ENCODE measurements around the gene AGO4.
"Not testable (repeated sequence)": the region's sequence is repeated elsewhere in the genome, so short reads cannot be mapped to it uniquely, and the experiment has no call there.

AGO4 gene

GRCh38 chr1:35870651-35871309 lies 63.0 kb downstream of the AGO4 start:
- no peaks in the 10 kb centered on the region for H3K9me3 ChIP-seq (ENCODE audit: control insufficient read depth, insufficient read depth, low read length)
- no peaks in the 10 kb centered on the region for H3K36me3 ChIP-seq (ENCODE audit: control insufficient read depth, insufficient read depth, low read length)
- H3K9ac ChIP-seq (ENCODE audit: low read depth, low read length): no peak overlapping the region
- H3K27me3 ChIP-seq (ENCODE audit: control insufficient read depth, insufficient read depth, low read length): no peaks in the 10 kb centered on the region
- no peaks in the 10 kb centered on the region for H3K4me1 ChIP-seq (ENCODE audit: control insufficient read depth, insufficient read depth, low read length)
- H3K4me3 ChIP-seq (ENCODE audit: low read depth, low read length): no peak overlapping the region

- Histone ChIP-seq H3K9ac (ENCODE audit: low read depth, low read length) (no peak overlapping the region), H3K9me3 (ENCODE audit: control insufficient read depth, insufficient read depth, low read length) (no peaks in the 10 kb centered on the region), H3K36me3 (ENCODE audit: control insufficient read depth, insufficient read depth, low read length) (no peaks in the 10 kb centered on the region), H3K4me1 (ENCODE audit: control insufficient read depth, insufficient read depth, low read length) (no peaks in the 10 kb centered on the region), H3K27me3 (ENCODE audit: control insufficient read depth, insufficient read depth, low read length) (no peaks in the 10 kb centered on the region), H3K4me3 (ENCODE audit: low read depth, low read length) (no peak overlapping the region)
Measured at GRCh38 chr1:35873243-35873750, 65.5 kb downstream of the AGO4 start.

DNA sequence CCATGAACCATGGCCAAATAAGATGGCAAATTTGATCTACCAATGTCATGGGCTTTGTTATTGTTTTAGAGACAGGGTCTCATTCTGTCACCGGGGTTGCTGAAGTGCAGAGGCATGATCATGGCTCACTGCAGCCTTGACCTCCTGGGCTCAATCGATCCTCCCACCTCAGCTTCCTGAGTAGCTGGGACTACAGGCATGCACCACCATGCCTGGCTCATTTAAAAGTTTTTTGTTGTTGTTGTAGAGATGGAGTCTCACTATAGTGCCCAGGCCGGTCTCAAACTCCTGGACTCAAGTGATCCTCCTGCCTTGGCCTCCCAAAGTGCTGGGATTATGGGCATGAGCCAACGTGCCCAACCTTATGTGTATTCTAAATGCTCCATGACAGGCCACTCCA lies 66.3 kb downstream of the AGO4 start:
- H3K27me3 ChIP-seq (ENCODE audit: control insufficient read depth, insufficient read depth, low read length); H3K36me3 ChIP-seq (ENCODE audit: control insufficient read depth, insufficient read depth, low read length); H3K9ac ChIP-seq (ENCODE audit: low read depth, low read length); H3K9me3 ChIP-seq (ENCODE audit: control insufficient read depth, insufficient read depth, low read length); H3K4me3 ChIP-seq (ENCODE audit: low read depth, low read length); H3K4me1 ChIP-seq (ENCODE audit: control insufficient read depth, insufficient read depth, low read length): not testable (repeated sequence)

DNA sequence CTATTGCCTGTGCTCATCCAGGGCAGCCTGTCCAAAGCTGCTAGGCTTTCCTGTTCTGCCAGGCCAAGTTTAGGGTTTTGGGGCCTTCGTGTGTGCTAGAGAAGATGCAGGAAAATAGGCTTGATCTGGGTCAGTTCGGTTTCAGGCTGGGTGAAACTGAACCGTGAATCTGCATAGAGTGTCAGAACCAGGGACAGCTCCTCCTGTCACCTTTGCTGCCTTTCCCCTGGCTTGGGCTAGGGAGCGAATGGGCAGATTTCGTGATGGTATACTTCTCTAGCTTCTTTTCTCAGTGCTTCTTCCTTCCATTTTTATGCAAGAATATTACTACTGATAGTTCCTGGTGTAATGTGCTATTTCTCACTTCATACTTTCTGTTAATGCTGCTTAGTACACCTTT lies 69.2 kb downstream of the AGO4 start:
- Histone ChIP-seq H3K4me1 (ENCODE audit: control insufficient read depth, insufficient read depth, low read length) (no peaks in the 10 kb centered on the region), H3K9me3 (ENCODE audit: control insufficient read depth, insufficient read depth, low read length) (no peaks in the 10 kb centered on the region), H3K9ac (ENCODE audit: low read depth, low read length) (no peak overlapping the region), H3K27me3 (ENCODE audit: control insufficient read depth, insufficient read depth, low read length) (peaks cover 3% of the 10 kb centered on the region), H3K4me3 (ENCODE audit: low read depth, low read length) (no peak overlapping the region), H3K36me3 (ENCODE audit: control insufficient read depth, insufficient read depth, low read length) (no peaks in the 10 kb centered on the region)

DNA sequence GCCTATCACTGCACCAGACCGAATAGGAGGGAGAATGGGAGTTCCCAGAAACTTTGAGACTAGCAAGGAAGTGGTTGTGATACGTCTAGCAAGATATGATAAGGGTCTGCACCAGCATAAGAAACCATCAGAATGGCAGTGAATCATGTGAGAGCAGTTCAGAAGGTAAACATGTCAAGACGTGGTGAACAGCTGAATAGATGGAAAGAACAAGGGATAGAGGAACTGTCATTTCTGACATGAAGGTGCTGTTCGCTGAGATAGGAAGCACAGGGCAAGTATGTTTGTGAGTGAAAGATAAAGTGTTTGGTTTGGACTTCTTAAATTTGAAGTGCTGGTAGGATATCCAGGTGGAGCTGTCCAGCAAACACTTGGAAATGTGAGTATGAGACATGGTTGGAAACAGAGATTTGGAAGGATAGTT lies 74.0 kb downstream of the AGO4 start:
- peak overlapping the region; percentile 61 for H3K4me3 ChIP-seq (ENCODE audit: low read depth, low read length)
- H3K9me3 ChIP-seq (ENCODE audit: control insufficient read depth, insufficient read depth, low read length): no peaks in the 10 kb centered on the region

GRCh38 chr1:35882586-35882944 lies 74.7 kb downstream of the AGO4 start:
- H3K4me1 ChIP-seq (ENCODE audit: control insufficient read depth, insufficient read depth, low read length): peaks cover 31% of the 10 kb centered on the region
- no peaks in the 10 kb centered on the region for H3K9me3 ChIP-seq (ENCODE audit: control insufficient read depth, insufficient read depth, low read length)
- peaks cover 4% of the 10 kb centered on the region for H3K36me3 ChIP-seq (ENCODE audit: control insufficient read depth, insufficient read depth, low read length)
- H3K27me3 ChIP-seq (ENCODE audit: control insufficient read depth, insufficient read depth, low read length): peaks cover 6% of the 10 kb centered on the region
- H3K4me3 ChIP-seq (ENCODE audit: low read depth, low read length): peak overlapping the region; percentile 61
- H3K9ac ChIP-seq (ENCODE audit: low read depth, low read length): peak overlapping the region; percentile 60

More for the DNA sequence above, 74.0 kb downstream of the AGO4 start:
- Histone ChIP-seq H3K9ac (ENCODE audit: low read depth, low read length) (no peak overlapping the region), H3K27me3 (ENCODE audit: control insufficient read depth, insufficient read depth, low read length) (peaks cover 6% of the 10 kb centered on the region), H3K36me3 (ENCODE audit: control insufficient read depth, insufficient read depth, low read length) (peaks cover 4% of the 10 kb centered on the region), H3K4me1 (ENCODE audit: control insufficient read depth, insufficient read depth, low read length) (peaks cover 24% of the 10 kb centered on the region)

GRCh38 chr1:35882945-35883634 lies 75.3 kb downstream of the AGO4 start, which contains the start of gene AGO1:
TSS of gene AGO1 (plus strand) at chr1:35883209. CDS start at chr1:35883422, 213 bp downstream.
- peak within 1 kb of the TSS; percentile 100 for H3K4me3 ChIP-seq (ENCODE audit: low read depth, low read length)
- peaks cover 34% of the 10 kb centered on the region for H3K4me1 ChIP-seq (ENCODE audit: control insufficient read depth, insufficient read depth, low read length)
- H3K36me3 ChIP-seq (ENCODE audit: control insufficient read depth, insufficient read depth, low read length): peaks cover 4% of the 10 kb centered on the region
- peaks cover 6% of the 10 kb centered on the region for H3K27me3 ChIP-seq (ENCODE audit: control insufficient read depth, insufficient read depth, low read length)
- H3K9me3 ChIP-seq (ENCODE audit: control insufficient read depth, insufficient read depth, low read length): no peaks in the 10 kb centered on the region
- peak within 1 kb of the TSS; percentile 88 for H3K9ac ChIP-seq (ENCODE audit: low read depth, low read length)

GRCh38 chr1:35883635-35884101 lies 75.9 kb downstream of the AGO4 start:
- peaks cover 6% of the 10 kb centered on the region for H3K27me3 ChIP-seq (ENCODE audit: control insufficient read depth, insufficient read depth, low read length)
- H3K9me3 ChIP-seq (ENCODE audit: control insufficient read depth, insufficient read depth, low read length): no peaks in the 10 kb centered on the region
- H3K9ac ChIP-seq (ENCODE audit: low read depth, low read length): peak overlapping the region; percentile 88
- H3K36me3 ChIP-seq (ENCODE audit: control insufficient read depth, insufficient read depth, low read length): peaks cover 7% of the 10 kb centered on the region
- peaks cover 34% of the 10 kb centered on the region for H3K4me1 ChIP-seq (ENCODE audit: control insufficient read depth, insufficient read depth, low read length)
- H3K4me3 ChIP-seq (ENCODE audit: low read depth, low read length): peak overlapping the region; percentile 100

DNA sequence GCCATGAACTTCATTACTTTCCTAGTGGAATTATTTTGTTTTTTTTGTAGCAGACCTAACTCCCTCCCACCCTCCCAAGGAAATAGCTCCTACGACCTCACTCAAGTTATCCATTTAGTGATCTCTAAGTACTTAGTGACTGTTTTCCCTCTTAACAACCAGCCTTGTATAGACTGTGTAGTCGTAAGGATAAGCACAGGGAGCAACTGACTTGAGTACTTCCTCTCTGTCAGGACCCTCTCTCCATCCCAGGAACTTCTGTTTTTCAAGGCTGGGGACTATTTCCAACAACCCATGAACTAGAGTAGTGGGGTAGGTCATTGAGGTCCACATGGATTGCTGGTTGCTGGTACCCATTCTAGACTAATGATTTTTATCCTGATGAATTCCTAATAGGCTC lies 77.1 kb downstream of the AGO4 start:
- Histone ChIP-seq H3K36me3 (ENCODE audit: control insufficient read depth, insufficient read depth, low read length) (peaks cover 8% of the 10 kb centered on the region), H3K9me3 (ENCODE audit: control insufficient read depth, insufficient read depth, low read length) (no peaks in the 10 kb centered on the region), H3K4me3 (ENCODE audit: low read depth, low read length) (peak overlapping the region; percentile 71), H3K27me3 (ENCODE audit: control insufficient read depth, insufficient read depth, low read length) (peaks cover 6% of the 10 kb centered on the region), H3K9ac (ENCODE audit: low read depth, low read length) (no peak overlapping the region), H3K4me1 (ENCODE audit: control insufficient read depth, insufficient read depth, low read length) (peaks cover 34% of the 10 kb centered on the region)

DNA sequence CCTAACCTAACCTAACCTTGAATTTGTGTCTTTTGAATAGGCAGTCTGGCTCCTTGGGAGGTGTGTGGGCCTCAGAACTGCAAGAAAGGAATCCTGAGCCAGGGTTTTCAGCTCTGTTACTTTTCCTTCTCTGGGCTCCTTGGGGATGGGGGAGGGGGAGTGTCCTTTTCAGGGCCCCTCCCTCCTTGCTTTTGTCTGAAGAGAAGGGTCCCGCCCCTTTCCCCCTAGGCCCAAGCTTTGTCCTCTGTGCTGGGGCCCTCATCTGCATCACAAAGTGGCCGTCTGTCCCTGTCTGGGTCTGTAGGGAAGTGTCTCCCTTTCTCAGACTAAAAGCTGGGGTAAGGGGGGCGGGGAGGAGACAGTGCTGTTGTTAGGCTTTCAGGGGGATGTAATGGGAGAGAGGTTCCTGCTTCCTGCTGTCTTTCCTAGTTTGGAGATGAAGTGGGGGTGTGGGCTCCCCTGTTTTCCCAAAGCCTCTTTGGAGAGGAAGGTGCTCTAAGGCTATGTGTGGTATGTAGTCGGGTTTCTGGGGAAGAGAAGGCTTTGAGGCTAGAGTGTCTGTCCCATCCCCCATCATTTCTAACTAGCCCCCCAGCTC lies 78.2 kb downstream of the AGO4 start:
- Histone ChIP-seq H3K27me3 (ENCODE audit: control insufficient read depth, insufficient read depth, low read length) (peaks cover 6% of the 10 kb centered on the region), H3K4me1 (ENCODE audit: control insufficient read depth, insufficient read depth, low read length) (peaks cover 34% of the 10 kb centered on the region), H3K4me3 (ENCODE audit: low read depth, low read length) (peak overlapping the region; percentile 47), H3K9ac (ENCODE audit: low read depth, low read length) (no peak overlapping the region), H3K36me3 (ENCODE audit: control insufficient read depth, insufficient read depth, low read length) (peaks cover 8% of the 10 kb centered on the region), H3K9me3 (ENCODE audit: control insufficient read depth, insufficient read depth, low read length) (no peaks in the 10 kb centered on the region)

- H3K4me3 ChIP-seq (ENCODE audit: low read depth, low read length): peak overlapping the region; percentile 47
Measured at GRCh38 chr1:35886577-35887431, 79.0 kb downstream of the AGO4 start.

More at GRCh38 chr1:35886577-35887431, 79.0 kb downstream of the AGO4 start:
- H3K9ac ChIP-seq (ENCODE audit: low read depth, low read length): no peak overlapping the region
- H3K27me3 ChIP-seq (ENCODE audit: control insufficient read depth, insufficient read depth, low read length): peaks cover 5% of the 10 kb centered on the region
- H3K9me3 ChIP-seq (ENCODE audit: control insufficient read depth, insufficient read depth, low read length): no peaks in the 10 kb centered on the region
- H3K4me1 ChIP-seq (ENCODE audit: control insufficient read depth, insufficient read depth, low read length): peaks cover 34% of the 10 kb centered on the region
- H3K36me3 ChIP-seq (ENCODE audit: control insufficient read depth, insufficient read depth, low read length): peaks cover 8% of the 10 kb centered on the region

Data from iPS-15b (cell line).